HG03432 (cell line): ENCODE data around the gene ABHD13.
"Not testable (repeated sequence)": the region's sequence is repeated elsewhere in the genome, so short reads cannot be mapped to it uniquely, and the experiment has no call there.

ENCODE experiments used
- ATAC-seq: cut with Tn5 transposase; IDR thresholded peaks from one replicate; pipeline ENCODE4 v1.9.1; 2021; ENCODE audit warnings: mild to moderate bottlenecking, moderate library complexity; ENCODE audit not compliant: unreplicated experiment

The ABHD13 gene

DNA sequence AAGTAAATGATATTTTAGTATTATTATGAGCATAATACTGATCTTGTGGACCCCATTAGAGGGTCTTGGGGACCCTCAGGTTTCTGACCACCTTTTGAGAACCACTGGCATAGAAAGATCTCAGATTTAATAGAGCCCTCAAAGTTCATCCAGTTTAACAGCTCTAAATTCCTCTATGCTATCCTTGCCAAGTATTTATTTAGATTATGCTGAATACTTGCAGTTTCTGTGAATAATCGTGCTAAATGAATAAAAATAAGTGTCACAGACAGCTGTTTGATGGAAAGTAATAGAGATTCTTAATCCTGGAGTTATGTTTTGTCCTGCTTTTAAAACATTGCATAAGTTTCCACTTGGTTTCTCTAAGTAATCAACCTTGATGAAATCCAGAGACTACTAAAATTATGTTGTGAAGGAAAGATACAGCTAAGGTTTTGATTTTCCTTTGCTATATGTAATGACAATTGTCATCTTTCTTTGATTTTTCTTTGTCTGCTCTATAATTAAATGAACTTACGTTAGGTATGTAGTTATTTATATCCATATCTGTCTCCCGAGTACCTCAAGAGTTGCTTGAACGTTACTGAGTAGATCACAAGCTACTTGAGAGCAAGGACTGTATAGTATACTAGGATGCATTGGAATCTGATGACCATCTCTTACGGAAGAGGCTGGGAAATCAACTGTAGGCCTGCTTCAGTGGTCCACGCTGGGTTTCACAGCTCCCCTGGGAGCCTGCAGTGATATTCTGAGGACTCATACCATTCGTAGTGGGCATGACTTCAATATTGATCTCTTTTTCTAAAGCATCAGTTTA, 5.7 kb downstream of the ABHD13 start:
- ATAC-seq = no peak

DNA sequence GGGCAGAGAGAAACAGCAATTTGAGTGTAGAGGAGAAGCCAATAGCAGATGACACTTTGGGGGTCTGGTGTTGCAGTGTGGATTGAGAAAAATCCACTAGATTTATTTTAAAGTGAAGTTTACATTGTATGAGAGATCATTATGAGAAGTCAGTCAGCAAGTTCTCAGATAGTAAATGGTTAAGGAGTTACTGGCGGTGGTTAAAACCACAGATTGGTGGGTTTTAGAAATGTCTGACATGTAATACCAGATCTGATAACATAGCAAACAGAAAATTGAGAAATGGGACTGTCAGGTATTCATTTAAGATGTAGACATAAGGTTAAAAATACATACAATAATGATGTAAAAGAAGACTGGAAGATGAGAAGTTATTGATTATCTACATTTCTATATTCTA, 7.2 kb downstream of the ABHD13 start:
- ATAC-seq = peak; percentile 55

DNA sequence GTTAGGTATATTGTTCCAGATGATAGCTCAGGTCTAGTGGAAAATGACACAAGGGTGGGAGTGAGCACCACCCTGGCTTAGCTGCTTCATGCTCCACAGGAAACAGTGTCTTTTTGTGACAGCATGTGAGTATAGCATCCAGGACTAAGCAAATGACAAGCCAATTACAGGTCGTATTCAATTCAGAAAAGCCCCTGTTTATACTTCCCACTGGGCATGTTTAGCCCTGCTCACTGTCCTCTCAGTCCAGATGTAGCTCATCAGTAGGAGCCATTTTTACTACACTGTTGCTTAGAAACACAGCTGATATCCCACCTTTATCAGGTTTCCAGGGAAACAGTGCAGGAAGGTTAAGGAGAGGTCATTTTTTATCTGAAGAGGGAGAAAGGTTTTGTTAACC, 8.0 kb downstream of the ABHD13 start:
- ATAC-seq = peak; percentile 50

- ATAC-seq = peak; percentile 31
Observed at GRCh38 chr13:108227651-108228272, 9.6 kb downstream of the ABHD13 start.

- no peak for ATAC-seq
Observed at GRCh38 chr13:108230377-108230776, 12.2 kb downstream of the ABHD13 start.

DNA sequence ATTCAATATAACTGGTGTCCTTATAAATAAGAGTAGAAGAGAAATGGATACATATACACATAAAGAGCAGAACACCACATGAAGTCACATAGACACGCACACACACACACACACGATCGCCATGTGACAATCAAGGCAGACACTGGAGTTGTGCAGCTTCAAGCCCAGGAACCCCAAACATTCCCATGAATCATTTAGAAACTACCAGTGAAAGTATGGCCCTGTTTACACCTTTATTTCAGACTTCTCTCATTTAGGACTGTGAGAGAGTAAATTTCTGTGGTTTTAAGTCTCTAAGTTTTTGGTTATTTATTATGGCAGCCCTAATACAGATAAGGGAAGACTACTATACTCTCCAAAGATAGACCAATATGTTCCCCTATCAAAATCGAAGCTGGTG, 31.0 kb downstream of the ABHD13 start:
- ATAC-seq = peak; percentile 79

DNA sequence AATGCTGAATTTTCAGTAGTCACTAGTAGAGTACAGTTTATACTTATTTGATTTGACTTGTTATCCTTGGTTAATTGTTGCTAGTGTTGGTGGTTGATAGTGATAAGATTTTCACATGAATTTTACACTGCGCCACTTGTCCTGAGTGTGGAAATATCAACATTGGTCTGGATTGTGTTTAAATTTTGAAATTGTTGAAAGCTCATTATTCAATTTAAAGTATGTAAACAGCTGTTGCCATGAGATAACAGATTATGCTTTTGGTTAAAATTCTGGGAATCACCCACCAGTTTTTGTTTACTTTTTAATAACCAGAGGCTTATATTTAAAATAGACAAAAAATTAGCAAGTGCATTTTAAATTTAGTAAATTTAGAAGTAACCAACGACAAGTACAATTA, 39.1 kb downstream of the ABHD13 start:
- ATAC-seq = no peak

- no peak for ATAC-seq
Observed at GRCh38 chr13:108263621-108264355, 45.6 kb downstream of the ABHD13 start.

DNA sequence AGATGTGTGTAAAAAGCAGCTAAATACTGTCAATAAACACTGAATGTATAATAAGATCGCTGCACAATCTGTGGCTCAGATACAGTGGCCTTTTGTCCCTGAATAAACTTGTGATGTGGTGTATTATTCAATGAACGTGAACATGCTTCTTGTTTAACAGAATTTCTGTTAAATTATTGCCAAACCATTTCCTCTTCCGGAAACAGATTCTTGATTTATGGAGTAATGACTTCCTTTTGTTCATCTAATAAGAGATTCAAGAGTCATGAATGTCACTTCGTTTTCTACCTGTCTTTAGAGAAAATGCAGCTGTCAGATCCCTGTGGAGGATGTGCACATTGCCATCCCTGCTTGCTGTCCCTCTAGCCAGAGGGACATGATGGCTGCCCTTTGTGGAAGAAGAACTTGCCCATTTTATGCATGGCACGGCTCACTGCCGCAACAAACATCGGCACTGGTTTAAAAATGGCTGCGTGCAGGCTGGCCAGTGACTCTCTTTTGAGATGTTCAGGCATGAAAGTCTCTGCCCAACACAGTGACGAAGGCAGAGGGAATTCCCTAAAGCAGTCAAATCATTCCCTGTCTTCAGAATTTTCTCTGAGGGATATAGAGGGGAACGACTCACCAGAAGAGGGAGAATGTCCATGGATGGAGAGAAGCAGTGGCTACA, 48.3 kb downstream of the ABHD13 start:
- ATAC-seq = no peak

DNA sequence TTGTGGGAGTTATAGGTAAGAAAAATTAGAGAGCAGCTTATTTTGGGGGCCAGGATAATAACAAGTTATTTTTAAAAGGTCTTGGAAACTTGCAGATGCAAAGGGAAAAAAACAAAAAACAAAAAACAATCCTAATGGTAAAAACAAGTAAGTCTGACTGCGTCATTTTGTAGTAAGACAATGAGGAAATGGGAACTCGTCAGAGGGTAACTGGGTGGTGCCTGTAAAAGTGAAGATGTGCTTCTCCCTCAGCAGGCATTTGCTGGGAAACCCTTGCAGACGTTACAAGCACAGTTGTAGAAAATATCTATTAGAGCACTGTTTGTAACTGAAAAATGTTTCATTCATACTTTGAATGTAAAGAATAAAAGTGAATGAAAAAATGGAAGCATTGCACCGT, 49.2 kb downstream of the ABHD13 start:
- ATAC-seq = no peak

GRCh38 chr13:108267855-108268254, 49.7 kb downstream of the ABHD13 start:
- not testable (repeated sequence) for ATAC-seq

DNA sequence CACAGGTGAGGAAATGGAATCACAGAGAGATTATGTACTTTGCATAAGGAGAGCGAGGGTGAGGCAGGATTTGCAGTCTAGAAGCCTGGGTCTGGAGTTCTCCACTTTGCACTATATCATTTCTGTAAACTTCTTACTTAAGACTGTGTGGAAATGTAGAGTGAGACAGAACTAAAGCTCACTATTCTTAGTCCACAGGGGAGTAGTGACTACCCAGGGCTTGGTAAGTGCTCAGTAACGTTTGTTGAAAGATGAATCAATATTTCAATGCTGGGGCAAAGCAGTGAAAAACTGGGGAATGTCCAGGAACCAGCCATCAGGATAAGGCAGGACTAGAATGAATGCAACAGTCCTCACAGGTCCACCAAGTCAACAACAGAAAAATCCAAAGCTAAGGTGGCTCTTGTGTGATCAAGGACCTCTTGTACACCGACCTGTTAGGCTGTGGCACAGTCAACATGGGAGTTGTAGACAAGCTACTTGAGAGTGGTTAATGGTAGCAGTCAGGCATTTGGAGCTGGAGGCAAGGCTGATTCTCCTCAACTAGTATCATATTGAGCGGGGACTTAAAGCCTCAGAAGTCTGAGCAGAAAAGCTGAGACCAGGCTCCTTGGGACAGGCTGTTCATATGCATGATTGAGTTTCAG, 50.4 kb downstream of the ABHD13 start:
- ATAC-seq = no peak

- ATAC-seq = peak; percentile 77
Observed at GRCh38 chr13:108269601-108270328, 51.6 kb downstream of the ABHD13 start, which contains the start of gene TNFSF13B. Gene TNFSF13B, plus strand, starts transcription at chr13:108269718. Its CDS starts 178 bp downstream, at chr13:108269896.

DNA sequence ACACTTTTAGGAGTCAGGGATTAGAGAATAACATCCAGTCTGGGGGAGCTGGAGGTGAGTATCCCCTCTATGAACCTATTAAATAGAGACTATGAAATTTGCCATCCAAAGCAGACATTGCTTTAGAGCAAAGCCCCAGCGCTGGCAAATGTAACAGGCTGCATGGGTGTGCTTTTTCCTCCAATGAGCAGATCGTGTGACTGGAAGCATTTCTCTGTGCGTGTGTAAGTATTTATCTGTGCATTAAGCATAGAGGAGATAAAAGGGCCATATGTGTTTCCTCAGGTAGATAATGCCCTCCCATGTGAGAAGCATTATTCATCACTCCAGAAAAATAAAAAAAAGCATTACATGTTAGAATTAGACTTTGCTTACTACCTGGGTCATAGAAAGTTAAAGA, 52.2 kb downstream of the ABHD13 start:
- peak; percentile 11 for ATAC-seq

GRCh38 chr13:108272333-108272732, 54.1 kb downstream of the ABHD13 start:
- ATAC-seq = no peak

GRCh38 chr13:108273429-108274118, 55.4 kb downstream of the ABHD13 start:
- ATAC-seq = no peak

DNA sequence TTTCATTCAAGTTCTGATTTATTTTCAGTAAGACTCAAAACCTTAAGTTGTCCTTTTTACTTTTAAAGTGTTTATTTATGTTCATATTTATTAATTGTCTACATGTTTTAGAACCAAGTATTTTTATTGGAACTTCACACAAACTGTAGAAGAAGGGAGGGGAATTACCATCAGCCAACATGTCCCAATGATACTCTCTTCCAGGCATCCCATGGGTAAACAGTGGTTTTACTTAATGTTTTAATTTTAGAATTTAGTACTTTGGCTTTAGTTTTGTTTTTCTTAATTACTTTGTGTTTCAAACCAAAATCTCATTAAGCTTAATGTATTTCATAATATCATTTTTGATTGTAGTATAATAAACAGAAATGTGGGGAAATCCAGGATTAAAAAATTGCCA, 56.5 kb downstream of the ABHD13 start:
- ATAC-seq = no peak

GRCh38 chr13:108276060-108276459, 57.9 kb downstream of the ABHD13 start:
- no peak for ATAC-seq

- ATAC-seq = no peak
Observed at GRCh38 chr13:108278466-108278865, 60.3 kb downstream of the ABHD13 start.
